GM21390 (cell line): ENCODE measurements around the gene CARMIL1.

Experiments used
- ATAC-seq: cut with Tn5 transposase; IDR thresholded peaks from one replicate; pipeline ENCODE4 v1.9.1; 2021; ENCODE audit not compliant: unreplicated experiment

CARMIL1 gene

GRCh38 chr6:25637960-25638434 is 358.8 kb downstream of the CARMIL1 start:
- ATAC-seq, result no peak

GRCh38 chr6:25639653-25640052 is 360.5 kb downstream of the CARMIL1 start:
- no peak for ATAC-seq

GRCh38 chr6:25640446-25640845 is 361.3 kb downstream of the CARMIL1 start:
- ATAC-seq, result no peak

- ATAC-seq, result no peak
Measured at GRCh38 chr6:25640891-25641290, 361.7 kb downstream of the CARMIL1 start.

- ATAC-seq, result no peak
Measured at GRCh38 chr6:25641377-25641776, 362.2 kb downstream of the CARMIL1 start.

- ATAC-seq, result no peak
Measured at GRCh38 chr6:25641940-25642666, 362.9 kb downstream of the CARMIL1 start.

GRCh38 chr6:25642667-25643328 is 363.6 kb downstream of the CARMIL1 start:
- ATAC-seq, result no peak

GRCh38 chr6:25645916-25646315 is 366.7 kb downstream of the CARMIL1 start:
- ATAC-seq, result no peak

GRCh38 chr6:25649611-25650010 is 370.4 kb downstream of the CARMIL1 start:
- ATAC-seq, result no peak

- no peak for ATAC-seq
Measured at GRCh38 chr6:25652007-25652515, 372.9 kb downstream of the CARMIL1 start, which contains the start of gene SCGN. Gene SCGN, plus strand, starts transcription at chr6:25652215. Its CDS starts 189 bp downstream, at chr6:25652404.

- ATAC-seq, result no peak
Measured at GRCh38 chr6:25655723-25656122, 376.5 kb downstream of the CARMIL1 start.

- ATAC-seq, result no peak
Measured at GRCh38 chr6:25659633-25660368, 380.6 kb downstream of the CARMIL1 start.

GRCh38 chr6:25660512-25660911 is 381.3 kb downstream of the CARMIL1 start:
- no peak for ATAC-seq

- ATAC-seq, result no peak
Measured at GRCh38 chr6:25661129-25661779, 382.1 kb downstream of the CARMIL1 start.

- no peak for ATAC-seq
Measured at GRCh38 chr6:25665455-25665854, 386.3 kb downstream of the CARMIL1 start.

GRCh38 chr6:25669413-25669812 is 390.2 kb downstream of the CARMIL1 start:
- no peak for ATAC-seq
